DOHH2 (cell line): ENCODE data around the gene TBCD.
A peak's percentile ranks its signal among the peaks of the same experiment; 100 is the strongest.

Experiments used
- H3F3A ChIP-seq: fragments of 200-600 bp; sonication (generic), shearing (Covaris generic); 2 replicates; pipeline ENCODE4 v1.6.0; 2016; ENCODE audit warnings: antibody characterized with exemption, mild to moderate bottlenecking; ENCODE audit not compliant: control insufficient read depth, insufficient read depth
- H3K27ac ChIP-seq: fragments of 200-600 bp; sonication (generic); 2 replicates; pipeline ENCODE4 v1.5.1; 2014; ENCODE audit warnings: low read depth, mild to moderate bottlenecking, low read length, moderate library complexity
- H3K27me3 ChIP-seq: fragments of 200-600 bp; sonication (generic); 2 replicates; pipeline ENCODE4 v1.6.1; 2014; ENCODE audit warnings: mild to moderate bottlenecking, low read length, mixed read lengths; ENCODE audit not compliant: control insufficient read depth
- H3K36me3 ChIP-seq: fragments of 200-600 bp; sonication (generic); 2 replicates; pipeline ENCODE4 v1.6.1; 2014; ENCODE audit warnings: mild to moderate bottlenecking, low read length, moderate library complexity, mixed read lengths; ENCODE audit not compliant: control insufficient read depth
- H3K4me1 ChIP-seq: fragments of 200-600 bp; sonication (generic); 2 replicates; pipeline ENCODE4 v1.6.1; 2014; ENCODE audit warnings: mild to moderate bottlenecking, low read length, mixed read lengths; ENCODE audit not compliant: control insufficient read depth
- H3K4me2 ChIP-seq: fragments of 200-600 bp; sonication (generic); 2 replicates; pipeline ENCODE4 v1.6.0; 2014; ENCODE audit warnings: mild to moderate bottlenecking, low read length, moderate library complexity
- H3K4me3 ChIP-seq: fragments of 200-600 bp; sonication (generic); 2 replicates; pipeline ENCODE4 v1.5.1; 2014; ENCODE audit warnings: mild to moderate bottlenecking, low read length, mixed read lengths
- H3K79me2 ChIP-seq: fragments of 200-600 bp; sonication (generic); 2 replicates; pipeline ENCODE4 v1.6.1; 2014; ENCODE audit warnings: mild to moderate bottlenecking, low read length, mixed read lengths; ENCODE audit not compliant: control insufficient read depth
- H3K9me2 ChIP-seq: fragments of 200-600 bp; sonication (generic); replicated peaks from 2 replicates; pipeline ENCODE4 v1.6.1; 2014; ENCODE audit warnings: mild to moderate bottlenecking, low read length, mixed read lengths; ENCODE audit not compliant: control insufficient read depth
- H3K9me3 ChIP-seq: fragments of 200-600 bp; sonication (generic); 2 replicates; pipeline ENCODE4 v1.6.1; 2014; ENCODE audit warnings: antibody characterized with exemption, low read length, mixed read lengths; ENCODE audit not compliant: control insufficient read depth, insufficient read depth
- H4K20me1 ChIP-seq: fragments of 200-600 bp; sonication (generic); 2 replicates; pipeline ENCODE4 v1.6.0; 2014; ENCODE audit warnings: low read depth, mild to moderate bottlenecking, antibody characterized with exemption, low read length, moderate library complexity; ENCODE audit not compliant: control insufficient read depth, insufficient read depth
- CTCF ChIP-seq: fragments of 200-600 bp; sonication (generic); IDR thresholded peaks from one replicate; pipeline ENCODE4 v1.5.1; 2014; ENCODE audit warnings: antibody characterized with exemption, mild to moderate bottlenecking, low read depth, low read length; ENCODE audit not compliant: poor library complexity, severe bottlenecking
- EZH2phosphoT487 ChIP-seq: fragments of 200-600 bp; sonication (generic); IDR thresholded peaks from 2 replicates; pipeline ENCODE4 v1.6.1; 2017; ENCODE audit warnings: borderline replicate concordance, mild to moderate bottlenecking, antibody characterized with exemption, low read length, moderate library complexity, mixed read lengths

The TBCD gene

GRCh38 chr17:82709024-82709675 lies 42.7 kb upstream of the TBCD start:
- no peaks in the 10 kb centered on the region for H3K9me2 ChIP-seq
- 0 out of 2 replicates have a peak, but pooled peaks cover 5% of the 10 kb centered on the region for H3K4me1 ChIP-seq
- H3K4me3 ChIP-seq: no peak overlapping the region
- H3K27me3 ChIP-seq: peaks cover 7% of the 10 kb centered on the region
- no peaks in the 10 kb centered on the region for H3K9me3 ChIP-seq
- no peaks in the 10 kb centered on the region for H3F3A ChIP-seq
- TF ChIP-seq EZH2phosphoT487 (no peak), CTCF (no peak)
- no peaks in the 10 kb centered on the region for H3K36me3 ChIP-seq
- no peak overlapping the region for H3K27ac ChIP-seq
- H3K4me2 ChIP-seq: no peak overlapping the region
- H4K20me1 ChIP-seq: no peaks in the 10 kb centered on the region
- H3K79me2 ChIP-seq: no peaks in the 10 kb centered on the region

GRCh38 chr17:82709676-82710498 lies 42.0 kb upstream of the TBCD start:
- H3K9me2 ChIP-seq: no peaks in the 10 kb centered on the region
- H3K27me3 ChIP-seq: peaks cover 7% of the 10 kb centered on the region
- no peaks in the 10 kb centered on the region for H3F3A ChIP-seq
- H3K9me3 ChIP-seq: no peaks in the 10 kb centered on the region
- H3K36me3 ChIP-seq: no peaks in the 10 kb centered on the region
- H4K20me1 ChIP-seq: no peaks in the 10 kb centered on the region
- H3K27ac ChIP-seq: no peak overlapping the region
- no peaks in the 10 kb centered on the region for H3K79me2 ChIP-seq
- no peak overlapping the region for H3K4me2 ChIP-seq
- TF ChIP-seq EZH2phosphoT487: no peak
- TF ChIP-seq CTCF: no peak
- 0 out of 2 replicates have a peak, but pooled peaks cover 5% of the 10 kb centered on the region for H3K4me1 ChIP-seq
- H3K4me3 ChIP-seq: no peak overlapping the region

GRCh38 chr17:82710499-82711232 lies 41.2 kb upstream of the TBCD start:
- Histone ChIP-seq H3K79me2 (no peaks in the 10 kb centered on the region), H3K27me3 (peaks cover 7% of the 10 kb centered on the region), H3K4me1 (peaks cover 5% of the 10 kb centered on the region), H4K20me1 (no peaks in the 10 kb centered on the region), H3K4me2 (no peak overlapping the region), H3K4me3 (no peak overlapping the region), H3K36me3 (no peaks in the 10 kb centered on the region), H3K9me2 (no peaks in the 10 kb centered on the region), H3K27ac (no peak overlapping the region), H3F3A (no peaks in the 10 kb centered on the region), H3K9me3 (no peaks in the 10 kb centered on the region)
- TF ChIP-seq CTCF (peak; percentile 24), EZH2phosphoT487 (no peak)
